Measurements from ENCODE around the gene GCLC.
"Not testable (repeated sequence)": the region's sequence is repeated elsewhere in the genome, so short reads cannot be mapped to it uniquely, and the experiment has no call there.

GCLC gene

GRCh38 chr6:53487080-53487479 lies 57.8 kb downstream of the GCLC start:
- no peak for DNase-seq

GRCh38 chr6:53486679-53487078 lies 58.2 kb downstream of the GCLC start:
- DNase-seq: no peak

- peak; percentile 12 for DNase-seq
These were observed 60.2 kb downstream of the GCLC start for GRCh38 chr6:53484476-53485280.

GRCh38 chr6:53483423-53484353 lies 61.2 kb downstream of the GCLC start:
- DNase-seq: no peak

GRCh38 chr6:53481323-53481722 lies 63.6 kb downstream of the GCLC start:
- no peak for DNase-seq

GRCh38 chr6:53480774-53481173 lies 64.1 kb downstream of the GCLC start:
- DNase-seq: not testable (repeated sequence)

GRCh38 chr6:53479871-53480270 lies 65.0 kb downstream of the GCLC start:
- no peak for DNase-seq

- no peak for DNase-seq
These were observed 67.9 kb downstream of the GCLC start for GRCh38 chr6:53476964-53477363.

- no peak for DNase-seq
These were observed 70.9 kb downstream of the GCLC start for GRCh38 chr6:53474010-53474409.

- DNase-seq: no peak
These were observed 75.7 kb downstream of the GCLC start for GRCh38 chr6:53469163-53469562.

GRCh38 chr6:53466257-53466656 lies 78.6 kb downstream of the GCLC start:
- DNase-seq: no peak

GRCh38 chr6:53465732-53466131 lies 79.2 kb downstream of the GCLC start:
- DNase-seq: no peak

GRCh38 chr6:53464927-53465460 lies 79.9 kb downstream of the GCLC start:
- DNase-seq: no peak

GRCh38 chr6:53464483-53464882 lies 80.4 kb downstream of the GCLC start:
- no peak for DNase-seq

GRCh38 chr6:53461696-53462095 lies 83.2 kb downstream of the GCLC start:
- DNase-seq: no peak

GRCh38 chr6:53461041-53461656 lies 83.8 kb downstream of the GCLC start:
- DNase-seq: no peak

GRCh38 chr6:53458105-53458866 lies 86.6 kb downstream of the GCLC start:
- no peak for DNase-seq

GRCh38 chr6:53456809-53457208 lies 88.1 kb downstream of the GCLC start:
- no peak for DNase-seq

GRCh38 chr6:53455678-53456077 lies 89.2 kb downstream of the GCLC start:
- no peak for DNase-seq

GRCh38 chr6:53451165-53451564 lies 93.7 kb downstream of the GCLC start:
- no peak for DNase-seq

- DNase-seq: no peak
These were observed 97.0 kb downstream of the GCLC start for GRCh38 chr6:53447865-53448264.

All from NCI-H510A (cell line).